Activated CD8-positive, alpha-beta memory T cell treated with anti-CD3 and anti-CD28 coated beads, Interleukin-2, amount 50 U/mL, for 24 hours (primary cell): Measurements from ENCODE around the gene UCP3.

Experiments used
- DNase-seq: peaks from one replicate; pipeline ENCODE4 v3.0.0-alpha.2; 2020; ENCODE audit errors: extremely low read depth

The UCP3 gene

GRCh38 chr11:74018331-74019005, 9.6 kb upstream of the UCP3 start:
- no peak for DNase-seq

DNA sequence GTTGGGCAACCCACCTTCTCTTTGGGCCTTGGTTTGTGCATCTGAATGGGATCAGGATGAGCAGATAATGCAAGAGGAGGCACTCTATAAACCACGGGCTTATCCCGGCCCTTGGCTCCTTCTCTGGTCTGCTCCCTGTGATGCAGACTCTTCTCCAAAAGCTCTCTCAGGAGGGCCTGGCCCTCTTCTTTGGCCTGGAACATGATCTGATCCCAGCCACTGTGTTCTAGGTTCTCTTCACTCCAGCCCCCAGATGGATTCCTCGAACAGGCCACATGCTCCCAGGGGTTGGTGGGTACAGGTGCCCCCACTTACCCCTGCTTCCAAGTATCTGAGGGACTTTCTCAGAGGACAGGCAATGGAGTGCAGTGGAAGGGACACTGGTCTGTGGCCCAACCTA, 8.7 kb upstream of the UCP3 start:
- no peak for DNase-seq

- DNase-seq: no peak
Measured at GRCh38 chr11:74015919-74016684, 7.2 kb upstream of the UCP3 start.

GRCh38 chr11:74014880-74015279, 6.0 kb upstream of the UCP3 start:
- no peak for DNase-seq

GRCh38 chr11:74013141-74013540, 4.3 kb upstream of the UCP3 start:
- no peak for DNase-seq

- no peak for DNase-seq
Measured at GRCh38 chr11:74012074-74012809, 3.4 kb upstream of the UCP3 start.

GRCh38 chr11:74011360-74012073, 2.6 kb upstream of the UCP3 start:
- no peak for DNase-seq

DNA sequence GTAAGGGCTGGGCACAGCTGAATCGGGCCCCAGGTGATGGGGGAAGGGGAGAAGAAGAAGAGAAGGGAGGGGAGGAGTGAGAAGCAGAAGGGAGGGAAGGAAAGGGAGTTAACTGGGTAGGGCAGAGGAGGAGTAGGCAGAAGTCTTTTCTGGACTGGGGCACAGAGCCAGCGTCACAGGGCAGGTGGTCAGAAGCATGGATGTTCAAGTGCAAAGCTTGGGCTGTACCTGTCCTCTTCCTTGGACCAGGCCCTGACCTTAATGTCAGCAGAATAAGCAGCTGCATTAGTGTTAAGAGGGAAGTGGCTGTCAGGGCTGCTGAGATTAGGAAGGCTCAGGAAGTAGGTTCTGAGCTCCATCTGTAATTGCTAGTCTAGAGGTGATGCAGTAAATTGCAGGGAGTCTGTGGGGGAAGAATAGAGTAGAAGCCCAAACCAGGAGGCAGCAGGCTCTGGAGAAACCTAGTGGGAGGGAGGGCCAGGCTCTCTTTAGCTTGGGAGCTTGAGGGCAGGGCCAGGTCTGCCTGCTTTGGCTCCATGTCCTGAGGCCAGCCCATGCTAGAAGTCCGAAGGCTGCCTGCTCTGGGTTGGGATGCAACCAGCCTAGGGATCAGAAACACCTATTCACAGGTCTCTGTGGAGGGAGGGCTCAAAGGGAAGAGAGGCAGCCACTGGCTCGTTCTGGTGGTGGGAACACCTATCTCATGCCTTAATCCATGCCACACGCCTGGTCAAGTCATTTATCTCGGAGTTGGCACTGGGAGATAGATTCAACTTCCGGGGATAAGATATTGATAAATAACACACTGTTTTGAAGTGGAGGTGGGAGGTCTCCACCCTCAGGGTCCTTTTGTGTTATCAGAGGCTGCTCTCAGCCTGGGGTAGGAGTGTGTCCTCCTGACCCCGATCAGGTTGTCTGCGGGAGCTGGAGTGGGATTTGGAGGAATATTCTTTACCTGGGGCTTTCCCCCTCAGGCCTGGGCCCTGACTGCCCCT, 1.7 kb upstream of the UCP3 start:
- DNase-seq: no peak

- DNase-seq: no peak
Measured at GRCh38 chr11:74009675-74010305, 905 bp upstream of the UCP3 start.

DNA sequence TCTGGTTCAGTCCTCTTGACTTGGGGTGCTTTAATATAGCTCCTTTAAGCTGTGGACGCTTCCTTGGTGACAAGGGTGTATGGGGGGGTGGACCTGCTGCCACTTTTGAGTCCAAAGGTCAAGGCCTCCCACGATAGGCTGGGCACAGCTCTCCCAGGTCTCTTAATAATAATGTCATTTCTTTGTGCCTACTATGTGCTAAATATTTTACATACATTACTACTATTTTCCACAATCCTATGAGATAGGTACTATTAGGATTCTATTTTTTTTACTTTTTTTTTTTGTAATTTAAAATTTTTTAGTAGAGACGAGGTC, 304 bp upstream of the UCP3 start:
- no peak for DNase-seq

- DNase-seq: no peak
Measured at GRCh38 chr11:74007691-74008372, 1.1 kb downstream of the UCP3 start.

DNA sequence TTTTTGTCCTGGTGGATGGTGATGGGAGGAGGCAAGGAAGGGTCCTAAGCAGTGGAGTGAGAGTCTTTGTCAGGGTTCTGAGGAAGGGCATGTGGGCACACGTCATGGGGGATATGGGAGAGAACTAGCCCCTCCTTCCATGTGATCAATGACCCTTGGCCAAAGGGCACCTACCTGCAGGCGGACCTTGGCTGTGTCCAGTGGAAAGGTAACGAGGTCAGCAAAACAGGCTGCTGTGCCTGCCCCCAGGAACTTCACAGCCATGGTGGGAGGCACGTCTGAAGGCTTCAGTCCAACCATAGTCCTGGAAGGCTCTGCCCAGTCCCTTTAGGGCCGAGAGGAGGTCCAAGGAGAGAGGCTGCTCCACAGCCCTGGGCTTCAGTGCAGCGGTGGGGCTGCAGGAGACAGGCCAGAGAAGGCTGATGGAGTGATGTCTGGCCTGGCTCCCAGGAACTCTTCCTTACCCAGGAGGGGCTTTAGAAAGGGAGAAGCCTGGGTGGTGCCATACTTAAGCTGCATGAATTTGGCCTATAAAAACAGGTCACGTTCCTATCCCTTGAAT, 2.1 kb downstream of the UCP3 start:
- no peak for DNase-seq

GRCh38 chr11:74005721-74006517, 3.0 kb downstream of the UCP3 start:
- DNase-seq: no peak

GRCh38 chr11:74004759-74005615, 3.9 kb downstream of the UCP3 start:
- DNase-seq: no peak

DNA sequence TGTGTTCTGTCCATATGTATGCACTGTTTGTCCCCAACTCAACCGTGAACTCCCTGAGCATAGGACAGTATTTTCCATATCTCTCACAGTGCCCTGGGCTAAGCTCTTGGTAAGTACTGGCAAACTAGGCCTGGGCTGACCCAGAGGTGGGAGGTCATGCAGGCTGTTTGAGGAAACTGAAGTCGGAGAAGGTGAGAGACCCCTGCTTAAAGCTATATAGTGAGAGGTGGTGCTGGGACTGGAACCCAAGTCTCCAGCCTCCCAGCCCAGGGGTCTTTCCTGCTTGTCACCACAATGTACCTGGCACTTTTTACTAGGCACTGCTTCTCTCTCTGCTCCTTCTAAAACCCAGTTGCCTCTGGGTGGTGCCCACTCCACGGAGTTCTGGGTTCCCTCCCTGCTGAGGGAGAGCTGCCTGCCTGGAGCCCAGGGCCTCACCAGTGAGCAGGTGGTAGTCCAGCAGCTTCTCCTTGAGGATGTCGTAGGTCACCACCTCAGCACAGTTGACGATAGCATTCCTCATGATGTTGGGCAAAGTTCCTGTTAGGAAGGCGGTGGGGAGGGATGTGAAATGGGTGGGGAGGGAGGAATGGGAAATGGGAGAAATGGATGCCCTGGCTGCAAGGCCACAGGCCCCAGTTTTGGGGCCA, 4.7 kb downstream of the UCP3 start:
- no peak for DNase-seq

GRCh38 chr11:74002832-74003231, 6.1 kb downstream of the UCP3 start:
- DNase-seq: no peak

DNA sequence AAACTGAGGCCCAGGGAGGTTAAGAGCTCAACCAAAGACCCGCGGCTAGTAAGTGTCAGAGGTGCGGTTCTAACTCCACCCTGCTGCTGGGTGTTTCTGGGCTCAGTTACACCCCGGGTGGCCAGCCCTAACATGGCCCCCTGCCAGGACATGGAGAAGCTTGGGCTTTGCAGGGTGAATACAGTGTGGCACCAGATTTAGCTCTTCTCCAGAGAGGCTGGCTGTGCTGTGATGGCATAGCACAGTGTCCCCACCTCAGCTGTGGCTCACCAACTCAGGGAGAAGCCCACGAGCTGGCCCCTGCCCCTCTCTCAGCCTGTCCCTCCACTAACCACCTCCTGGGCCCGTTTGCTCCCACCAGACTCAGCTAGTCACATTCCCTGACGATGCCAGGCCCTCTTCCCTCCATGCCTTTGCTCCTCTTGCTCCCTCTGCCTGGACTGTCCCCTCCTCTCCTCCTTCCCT, 7.0 kb downstream of the UCP3 start:
- no peak for DNase-seq
